Left kidney (tissue), 2 donors: ENCODE results near the gene SSTR3. TPM values are rescaled to one million over a fixed set of nuclear protein-coding genes. Genes with fewer than 3 reads are reported as not detected.

Experiments
- DNase-seq: peaks from one replicate; pipeline ENCODE4 v3.0.0-alpha.2; 2013
- polyA plus RNA-seq: library from polyadenylated mRNA; unstranded; fragments of 120-200 nt; gene quantifications from one replicate; pipeline ENCODE4 v1.2.1, GENCODE V29; 2013; ENCODE audit not compliant: insufficient read length

SSTR3 gene
- polyA plus RNA-seq, 1 donor: 0.75 TPM

- DNase-seq: no peak
Observed at GRCh38 chr22:37229805-37230672, 17.8 kb upstream of the SSTR3 start.

- no peak for DNase-seq
Observed at GRCh38 chr22:37229012-37229804, 16.9 kb upstream of the SSTR3 start.

- DNase-seq: no peak
Observed at GRCh38 chr22:37228106-37229011, 16.1 kb upstream of the SSTR3 start.

- DNase-seq: no peak
Observed at GRCh38 chr22:37226514-37226913, 14.2 kb upstream of the SSTR3 start.

- no peak for DNase-seq
Observed at GRCh38 chr22:37226087-37226486, 13.8 kb upstream of the SSTR3 start.

GRCh38 chr22:37225481-37225880, 13.2 kb upstream of the SSTR3 start:
- no peak for DNase-seq

GRCh38 chr22:37224757-37225420, 12.6 kb upstream of the SSTR3 start:
- no peak for DNase-seq

GRCh38 chr22:37223965-37224551, 11.8 kb upstream of the SSTR3 start:
- DNase-seq: no peak

GRCh38 chr22:37222440-37222971, 10.2 kb upstream of the SSTR3 start:
- DNase-seq: no peak

- no peak for DNase-seq
Observed at GRCh38 chr22:37221424-37222333, 9.4 kb upstream of the SSTR3 start.

- no peak for DNase-seq
Observed at GRCh38 chr22:37220543-37220981, 8.3 kb upstream of the SSTR3 start.

- DNase-seq: no peak
Observed at GRCh38 chr22:37219533-37219932, 7.3 kb upstream of the SSTR3 start.

- DNase-seq: no peak
Observed at GRCh38 chr22:37218771-37219411, 6.6 kb upstream of the SSTR3 start.

- no peak for DNase-seq
Observed at GRCh38 chr22:37218399-37218770, 6.1 kb upstream of the SSTR3 start.

- no peak for DNase-seq
Observed at GRCh38 chr22:37215890-37216289, 3.6 kb upstream of the SSTR3 start.

- DNase-seq: no peak
Observed at GRCh38 chr22:37214731-37215030, 2.4 kb upstream of the SSTR3 start.

GRCh38 chr22:37213941-37214730, 1.9 kb upstream of the SSTR3 start:
- no peak for DNase-seq

GRCh38 chr22:37213218-37213855, 1.1 kb upstream of the SSTR3 start:
- no peak for DNase-seq
